HG03025 (cell line): ENCODE results near the gene MED12L.

Experiments used
- ATAC-seq: cut with Tn5 transposase; IDR thresholded peaks from one replicate; pipeline ENCODE4 v1.9.1; 2021; ENCODE audit warnings: mild to moderate bottlenecking, moderate library complexity; ENCODE audit not compliant: unreplicated experiment, low FRiP score

Gene MED12L

GRCh38 chr3:151133175-151133574 lies 47.7 kb downstream of the MED12L start:
- ATAC-seq = no peak

- no peak for ATAC-seq
These were observed 48.5 kb downstream of the MED12L start for GRCh38 chr3:151133917-151134450.

- no peak for ATAC-seq
These were observed 50.3 kb downstream of the MED12L start for GRCh38 chr3:151135541-151136337.

GRCh38 chr3:151142929-151143328 lies 57.5 kb downstream of the MED12L start:
- no peak for ATAC-seq

GRCh38 chr3:151144016-151144415 lies 58.6 kb downstream of the MED12L start:
- ATAC-seq = no peak

GRCh38 chr3:151144760-151145159 lies 59.3 kb downstream of the MED12L start:
- no peak for ATAC-seq

- ATAC-seq = no peak
These were observed 60.2 kb downstream of the MED12L start for GRCh38 chr3:151145713-151146070.

GRCh38 chr3:151146071-151146730 lies 60.7 kb downstream of the MED12L start:
- ATAC-seq = peak; percentile 89

- no peak for ATAC-seq
These were observed 61.2 kb downstream of the MED12L start for GRCh38 chr3:151146731-151147091.

- ATAC-seq = no peak
These were observed 61.8 kb downstream of the MED12L start for GRCh38 chr3:151147299-151147698.

GRCh38 chr3:151152455-151153079 lies 67.1 kb downstream of the MED12L start:
- ATAC-seq = no peak

- ATAC-seq = no peak
These were observed 69.1 kb downstream of the MED12L start for GRCh38 chr3:151154566-151154965.

GRCh38 chr3:151155409-151156128 lies 70.1 kb downstream of the MED12L start:
- ATAC-seq = no peak

GRCh38 chr3:151156618-151157216 lies 71.3 kb downstream of the MED12L start:
- peak; percentile 49 for ATAC-seq

- ATAC-seq = no peak
These were observed 74.3 kb downstream of the MED12L start for GRCh38 chr3:151159806-151160205.

GRCh38 chr3:151165226-151165625 lies 79.8 kb downstream of the MED12L start:
- ATAC-seq = no peak

- ATAC-seq = no peak
These were observed 80.7 kb downstream of the MED12L start for GRCh38 chr3:151166161-151166560.

GRCh38 chr3:151168269-151169094 lies 83.0 kb downstream of the MED12L start:
- ATAC-seq = peak; percentile 60

- ATAC-seq = no peak
These were observed 83.9 kb downstream of the MED12L start for GRCh38 chr3:151169262-151169947.
